Retinal pigment epithelial cell (primary cell): ENCODE results near the gene AP3B2.

Experiments used
- DNase-seq: peaks from one replicate; pipeline ENCODE4 v3.0.0-alpha.2; 2010; ENCODE audit warnings: low read depth
- H3K4me3 ChIP-seq: 2 replicates; pipeline ENCODE4 v1.5.1; 2011; ENCODE audit warnings: mild to moderate bottlenecking, low read length, control low read depth, moderate library complexity
- CTCF ChIP-seq: conservative IDR thresholded peaks from 2 replicates; pipeline ENCODE4 v1.5.1; 2011; ENCODE audit warnings: low read depth, low read length, control low read depth, inconsistent platforms

AP3B2 gene

GRCh38 chr15:82680200-82681102 lies 29.2 kb downstream of the AP3B2 start:
- peak overlapping the region; percentile 47 for H3K4me3 ChIP-seq
- no peak for TF ChIP-seq CTCF
- DNase-seq: no peak

GRCh38 chr15:82679626-82680199 lies 30.0 kb downstream of the AP3B2 start:
- DNase-seq: no peak
- H3K4me3 ChIP-seq: peak overlapping the region; percentile 37
- no peak for TF ChIP-seq CTCF

GRCh38 chr15:82677720-82678323 lies 31.9 kb downstream of the AP3B2 start:
- no peak overlapping the region for H3K4me3 ChIP-seq
- TF ChIP-seq CTCF: no peak
- DNase-seq: no peak

- no peak for DNase-seq
- TF ChIP-seq CTCF: no peak
- H3K4me3 ChIP-seq: no peak overlapping the region
These were observed 34.8 kb downstream of the AP3B2 start for GRCh38 chr15:82674873-82675272.

- no peak for DNase-seq
- no peak overlapping the region for H3K4me3 ChIP-seq
- no peak for TF ChIP-seq CTCF
These were observed 39.0 kb downstream of the AP3B2 start for GRCh38 chr15:82670699-82671098.

GRCh38 chr15:82666606-82667005 lies 43.1 kb downstream of the AP3B2 start:
- no peak for TF ChIP-seq CTCF
- no peak for DNase-seq
- no peak overlapping the region for H3K4me3 ChIP-seq
